ENCODE results near the gene ELMOD3.

The ELMOD3 gene

DNA sequence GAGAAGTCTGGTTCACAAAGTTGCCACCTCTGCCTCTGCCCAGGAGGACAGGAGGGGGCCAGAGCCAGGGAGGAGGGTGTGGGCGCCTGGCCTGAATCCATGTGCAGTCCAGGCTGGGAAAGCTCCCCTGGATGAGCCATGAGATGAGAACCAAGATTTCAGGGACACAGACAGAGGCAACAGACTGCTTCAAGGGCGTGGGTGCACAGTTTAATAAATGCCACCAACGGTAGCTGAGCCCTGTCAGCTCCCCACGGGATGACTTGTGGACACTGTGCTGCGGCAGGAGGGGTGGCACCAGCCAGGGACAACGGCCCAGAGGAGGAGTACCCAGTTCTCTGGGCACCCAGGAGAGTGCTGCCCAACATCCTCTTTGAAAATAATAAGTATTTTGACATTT, 40.4 kb downstream of the ELMOD3 start:
- CTCF ChIA-PET, result interaction anchor here (2.5 kb wide), 1 partner anchor 156 kb away, joined by 11 read pairs; no protein-coding TSS in a partner anchor
- Histone ChIP-seq H3K4me3 (ENCODE audit: low read depth, low read length) (no peak overlapping the region), H3K9me3 (ENCODE audit: control insufficient read depth, insufficient read depth, low read depth, low read length) (no peaks in the 10 kb centered on the region), H3K36me3 (ENCODE audit: control insufficient read depth in 2 of 2, insufficient read depth in 1 of 2, low read length in 2 of 2) (peaks cover 0 to 14% of the 10 kb centered on the region in 2 experiments; a peak in 1 of 3 replicates), H3K4me1 (ENCODE audit: control insufficient read depth, insufficient read depth, low read length) (no peaks in the 10 kb centered on the region), H3K27ac (ENCODE audit: extremely low read depth, low read depth, low read length) (no peak overlapping the region)
- POLR2A ChIA-PET, result interaction anchor here (1.4 kb wide), 2 partner anchors 144 to 155 kb away, joined by 3 to 4 read pairs; partner anchors contain the start of gene MAT2A
- TF ChIP-seq ZNF146 (tag by site-specific recombination; IDR thresholded peaks at IDR 0.05) (no peak), ZFHX2 (tag by site-specific recombination; conservative IDR thresholded peaks at IDR 0.05) (peak; percentile 45), ZNF138 (tag by site-specific recombination; IDR thresholded peaks at IDR 0.05; ENCODE audit: borderline replicate concordance) (no peak), ZNF292 (tag by site-specific recombination; IDR thresholded peaks at IDR 0.05; ENCODE audit: borderline replicate concordance, low read depth) (no peak), BCL11A (tag by site-specific recombination; IDR thresholded peaks at IDR 0.05; ENCODE audit: low read depth) (no peak), EGR2 (tag by site-specific recombination; IDR thresholded peaks at IDR 0.05; ENCODE audit: low read depth) (peak; percentile 35; the same call in 1 of the 2 replicates), KLF8 (tag by site-specific recombination; IDR thresholded peaks at IDR 0.05) (no peak), ZNF23 (tag by site-specific recombination; IDR thresholded peaks at IDR 0.05; ENCODE audit: borderline replicate concordance) (no peak), ZNF626 (tag by site-specific recombination; IDR thresholded peaks at IDR 0.05) (no peak)

DNA sequence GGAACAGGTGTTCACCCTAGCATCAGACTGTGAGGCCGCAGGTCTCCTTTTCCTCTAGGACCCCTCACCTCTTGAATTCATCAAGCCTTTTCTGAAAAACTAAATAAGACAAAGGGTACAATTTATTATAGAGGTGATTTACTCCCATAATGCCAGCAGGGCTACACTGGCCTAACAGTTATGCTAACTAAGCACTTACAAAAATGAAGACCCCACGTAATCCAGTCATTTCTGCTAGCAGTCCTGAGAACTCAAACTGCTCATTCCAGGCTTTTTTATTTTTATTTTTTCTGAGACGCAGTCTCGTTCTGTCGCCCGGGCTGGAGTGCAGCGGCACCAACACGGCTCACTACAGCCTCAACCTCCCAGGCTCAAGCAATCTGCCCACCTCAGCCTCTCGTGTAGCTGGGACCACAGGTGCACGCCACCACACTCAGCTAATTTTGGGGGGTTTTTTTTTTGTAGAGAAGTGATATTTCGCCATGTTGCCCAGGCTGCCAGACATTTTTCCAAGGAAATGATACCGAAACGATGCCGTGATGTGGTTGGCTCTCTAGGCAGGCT, 41.4 kb downstream of the ELMOD3 start:
- H3K9me3 ChIP-seq (ENCODE audit: control insufficient read depth, insufficient read depth, low read depth, low read length), result no peaks in the 10 kb centered on the region
- POLR2A ChIA-PET, result no interaction called here
- H3K4me1 ChIP-seq (ENCODE audit: control insufficient read depth, insufficient read depth, low read length), result no peaks in the 10 kb centered on the region
- H3K27ac ChIP-seq (ENCODE audit: extremely low read depth, low read depth, low read length), result no peak overlapping the region
- TF ChIP-seq, protein P1, sequence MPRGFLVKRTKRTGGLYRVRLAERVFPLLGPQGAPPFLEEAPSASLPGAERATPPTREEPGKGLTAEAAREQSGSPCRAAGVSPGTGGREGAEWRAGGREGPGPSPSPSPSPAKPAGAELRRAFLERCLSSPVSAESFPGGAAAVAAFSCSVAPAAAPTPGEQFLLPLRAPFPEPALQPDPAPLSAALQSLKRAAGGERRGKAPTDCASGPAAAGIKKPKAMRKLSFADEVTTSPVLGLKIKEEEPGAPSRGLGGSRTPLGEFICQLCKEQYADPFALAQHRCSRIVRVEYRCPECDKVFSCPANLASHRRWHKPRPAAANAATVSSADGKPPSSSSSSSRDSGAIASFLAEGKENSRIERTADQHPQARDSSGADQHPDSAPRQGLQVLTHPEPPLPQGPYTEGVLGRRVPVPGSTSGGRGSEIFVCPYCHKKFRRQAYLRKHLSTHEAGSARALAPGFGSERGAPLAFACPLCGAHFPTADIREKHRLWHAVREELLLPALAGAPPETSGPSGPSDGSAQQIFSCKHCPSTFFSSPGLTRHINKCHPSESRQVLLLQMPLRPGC (tag by site-specific recombination; IDR thresholded peaks at IDR 0.05), result no peak
- no peak for TF ChIP-seq ZXDB (tag by site-specific recombination; IDR thresholded peaks at IDR 0.05)
- no peak for TF ChIP-seq ZNF394 (tag by site-specific recombination; IDR thresholded peaks at IDR 0.05; ENCODE audit: borderline replicate concordance)
- TF ChIP-seq, protein P2, sequence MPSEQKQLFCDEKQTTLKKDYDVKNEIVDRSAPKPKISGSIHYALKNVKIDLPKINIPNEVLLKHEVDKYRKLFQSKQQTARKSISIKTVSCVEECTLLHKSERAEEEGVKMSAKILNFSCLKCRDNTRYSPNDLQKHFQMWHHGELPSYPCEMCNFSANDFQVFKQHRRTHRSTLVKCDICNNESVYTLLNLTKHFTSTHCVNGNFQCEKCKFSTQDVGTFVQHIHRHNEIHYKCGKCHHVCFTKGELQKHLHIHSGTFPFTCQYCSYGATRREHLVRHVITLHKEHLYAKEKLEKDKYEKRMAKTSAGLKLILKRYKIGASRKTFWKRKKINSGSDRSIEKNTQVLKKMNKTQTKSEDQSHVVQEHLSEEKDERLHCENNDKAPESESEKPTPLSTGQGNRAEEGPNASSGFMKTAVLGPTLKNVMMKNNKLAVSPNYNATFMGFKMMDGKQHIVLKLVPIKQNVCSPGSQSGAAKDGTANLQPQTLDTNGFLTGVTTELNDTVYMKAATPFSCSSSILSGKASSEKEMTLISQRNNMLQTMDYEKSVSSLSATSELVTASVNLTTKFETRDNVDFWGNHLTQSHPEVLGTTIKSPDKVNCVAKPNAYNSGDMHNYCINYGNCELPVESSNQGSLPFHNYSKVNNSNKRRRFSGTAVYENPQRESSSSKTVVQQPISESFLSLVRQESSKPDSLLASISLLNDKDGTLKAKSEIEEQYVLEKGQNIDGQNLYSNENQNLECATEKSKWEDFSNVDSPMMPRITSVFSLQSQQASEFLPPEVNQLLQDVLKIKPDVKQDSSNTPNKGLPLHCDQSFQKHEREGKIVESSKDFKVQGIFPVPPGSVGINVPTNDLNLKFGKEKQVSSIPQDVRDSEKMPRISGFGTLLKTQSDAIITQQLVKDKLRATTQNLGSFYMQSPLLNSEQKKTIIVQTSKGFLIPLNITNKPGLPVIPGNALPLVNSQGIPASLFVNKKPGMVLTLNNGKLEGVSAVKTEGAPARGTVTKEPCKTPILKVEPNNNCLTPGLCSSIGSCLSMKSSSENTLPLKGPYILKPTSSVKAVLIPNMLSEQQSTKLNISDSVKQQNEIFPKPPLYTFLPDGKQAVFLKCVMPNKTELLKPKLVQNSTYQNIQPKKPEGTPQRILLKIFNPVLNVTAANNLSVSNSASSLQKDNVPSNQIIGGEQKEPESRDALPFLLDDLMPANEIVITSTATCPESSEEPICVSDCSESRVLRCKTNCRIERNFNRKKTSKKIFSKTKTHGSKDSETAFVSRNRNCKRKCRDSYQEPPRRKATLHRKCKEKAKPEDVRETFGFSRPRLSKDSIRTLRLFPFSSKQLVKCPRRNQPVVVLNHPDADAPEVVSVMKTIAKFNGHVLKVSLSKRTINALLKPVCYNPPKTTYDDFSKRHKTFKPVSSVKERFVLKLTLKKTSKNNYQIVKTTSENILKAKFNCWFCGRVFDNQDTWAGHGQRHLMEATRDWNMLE (tag by site-specific recombination; conservative IDR thresholded peaks at IDR 0.05; ENCODE audit: low read depth), result no peak
- TF ChIP-seq ZNF544 (tag by site-specific recombination; IDR thresholded peaks at IDR 0.05), result no peak
- TF ChIP-seq ZNF433 (tag by site-specific recombination; IDR thresholded peaks at IDR 0.05; ENCODE audit: low read depth), result no peak
- no peak for TF ChIP-seq TCF7L2 (IDR thresholded peaks at IDR 0.05; ENCODE audit: borderline replicate concordance, low read depth, low read length)
- no peak for TF ChIP-seq ZNF274 (IDR thresholded peaks at IDR 0.05; ENCODE audit: low read length)
- no peak for TF ChIP-seq ZNF274 (tag by site-specific recombination; IDR thresholded peaks at IDR 0.05; ENCODE audit: borderline replicate concordance)
- no peak for TF ChIP-seq ZNF585B (tag by site-specific recombination; IDR thresholded peaks at IDR 0.05)
- TF ChIP-seq ZNF768 (tag by site-specific recombination; IDR thresholded peaks at IDR 0.05), result no peak
- TF ChIP-seq ZNF626 (tag by site-specific recombination; IDR thresholded peaks at IDR 0.05), result no peak
- TF ChIP-seq YY2 (tag by site-specific recombination; IDR thresholded peaks at IDR 0.05), result no peak
- TF ChIP-seq, protein P3, sequence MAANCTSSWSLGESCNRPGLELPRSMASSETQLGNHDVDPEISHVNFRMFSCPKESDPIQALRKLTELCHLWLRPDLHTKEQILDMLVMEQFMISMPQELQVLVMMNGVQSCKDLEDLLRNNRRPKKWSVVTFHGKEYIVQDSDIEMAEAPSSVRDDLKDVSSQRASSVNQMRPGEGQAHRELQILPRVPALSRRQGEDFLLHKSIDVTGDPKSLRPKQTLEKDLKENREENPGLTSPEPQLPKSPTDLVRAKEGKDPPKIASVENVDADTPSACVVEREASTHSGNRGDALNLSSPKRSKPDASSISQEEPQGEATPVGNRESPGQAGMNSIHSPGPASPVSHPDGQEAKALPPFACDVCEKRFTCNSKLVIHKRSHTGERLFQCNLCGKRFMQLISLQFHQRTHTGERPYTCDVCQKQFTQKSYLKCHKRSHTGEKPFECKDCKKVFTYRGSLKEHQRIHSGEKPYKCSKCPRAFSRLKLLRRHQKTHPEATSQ (tag by site-specific recombination; IDR thresholded peaks at IDR 0.05), result no peak
- TF ChIP-seq, protein P4, sequence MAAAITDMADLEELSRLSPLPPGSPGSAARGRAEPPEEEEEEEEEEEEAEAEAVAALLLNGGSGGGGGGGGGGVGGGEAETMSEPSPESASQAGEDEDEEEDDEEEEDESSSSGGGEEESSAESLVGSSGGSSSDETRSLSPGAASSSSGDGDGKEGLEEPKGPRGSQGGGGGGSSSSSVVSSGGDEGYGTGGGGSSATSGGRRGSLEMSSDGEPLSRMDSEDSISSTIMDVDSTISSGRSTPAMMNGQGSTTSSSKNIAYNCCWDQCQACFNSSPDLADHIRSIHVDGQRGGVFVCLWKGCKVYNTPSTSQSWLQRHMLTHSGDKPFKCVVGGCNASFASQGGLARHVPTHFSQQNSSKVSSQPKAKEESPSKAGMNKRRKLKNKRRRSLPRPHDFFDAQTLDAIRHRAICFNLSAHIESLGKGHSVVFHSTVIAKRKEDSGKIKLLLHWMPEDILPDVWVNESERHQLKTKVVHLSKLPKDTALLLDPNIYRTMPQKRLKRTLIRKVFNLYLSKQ (tag by site-specific recombination; IDR thresholded peaks at IDR 0.05; ENCODE audit: borderline replicate concordance), result no peak
- TF ChIP-seq ZNF677 (tag by site-specific recombination; IDR thresholded peaks at IDR 0.05), result no peak
- CTCF ChIA-PET, result no interaction called here
- H3K36me3 ChIP-seq (ENCODE audit: control insufficient read depth in 2 of 2, insufficient read depth in 1 of 2, low read length in 2 of 2), result peaks cover 0 to 6% of the 10 kb centered on the region in 2 experiments; a peak in 1 of 3 replicates
- no peak overlapping the region for H3K4me3 ChIP-seq (ENCODE audit: low read depth, low read length)

Data from HEK293 (cell line).